Adipocyte (in vitro differentiated cells): ENCODE measurements around the gene ENOX1.

ENCODE experiments used
- DNase-seq: peaks from one replicate; pipeline ENCODE4 v3.0.0-alpha.2; 2015; ENCODE audit warnings: low read depth
- H3K27me3 ChIP-seq: replicated peaks from 2 replicates; pipeline ENCODE4 v1.7.0; 2013; ENCODE audit warnings: mild to moderate bottlenecking, low read length, moderate library complexity; ENCODE audit not compliant: control insufficient read depth, insufficient read depth
- H3K36me3 ChIP-seq: 2 replicates; pipeline ENCODE4 v1.7.0; 2013; ENCODE audit warnings: low read length, mild to moderate bottlenecking, moderate library complexity; ENCODE audit not compliant: control insufficient read depth, insufficient read depth, severe bottlenecking
- H3K4me1 ChIP-seq: 2 replicates; pipeline ENCODE4 v1.7.0; 2013; ENCODE audit warnings: mild to moderate bottlenecking, low read length, moderate library complexity; ENCODE audit not compliant: control insufficient read depth, insufficient read depth
- H3K4me3 ChIP-seq: 2 replicates; pipeline ENCODE4 v1.7.0; 2013; ENCODE audit warnings: mild to moderate bottlenecking, low read length, moderate library complexity
- H3K9ac ChIP-seq: 2 replicates; pipeline ENCODE4 v1.7.0; 2013; ENCODE audit warnings: mild to moderate bottlenecking, low read length, moderate library complexity
- H3K9me3 ChIP-seq: 2 replicates; pipeline ENCODE4 v1.7.0; 2013; ENCODE audit warnings: mild to moderate bottlenecking, low read length, moderate library complexity; ENCODE audit not compliant: control insufficient read depth

Gene ENOX1

GRCh38 chr13:43307921-43308433 is 478.8 kb downstream of the ENOX1 start:
- no peaks in the 10 kb centered on the region for H3K9me3 ChIP-seq
- no peaks in the 10 kb centered on the region for H3K27me3 ChIP-seq
- H3K9ac ChIP-seq, result no peak overlapping the region
- peak; percentile 80 for DNase-seq
- H3K36me3 ChIP-seq, result no peaks in the 10 kb centered on the region
- no peak overlapping the region for H3K4me3 ChIP-seq
- peaks cover 11% of the 10 kb centered on the region for H3K4me1 ChIP-seq

- Histone ChIP-seq H3K4me1 (peaks cover 17% of the 10 kb centered on the region), H3K36me3 (no peaks in the 10 kb centered on the region), H3K27me3 (no peaks in the 10 kb centered on the region), H3K4me3 (no peak overlapping the region), H3K9me3 (no peaks in the 10 kb centered on the region), H3K9ac (no peak overlapping the region)
- no peak for DNase-seq
These were observed 479.4 kb downstream of the ENOX1 start for GRCh38 chr13:43307221-43307920.

- DNase-seq, result no peak
- no peak overlapping the region for H3K9ac ChIP-seq
- H3K4me3 ChIP-seq, result no peak overlapping the region
- H3K9me3 ChIP-seq, result no peaks in the 10 kb centered on the region
- peaks cover 17% of the 10 kb centered on the region for H3K4me1 ChIP-seq
- no peaks in the 10 kb centered on the region for H3K36me3 ChIP-seq
- H3K27me3 ChIP-seq, result no peaks in the 10 kb centered on the region
These were observed 480.4 kb downstream of the ENOX1 start for GRCh38 chr13:43306372-43306771.

- Histone ChIP-seq H3K27me3 (no peaks in the 10 kb centered on the region), H3K36me3 (no peaks in the 10 kb centered on the region), H3K4me1 (peaks cover 21% of the 10 kb centered on the region), H3K9ac (no peak overlapping the region), H3K4me3 (no peak overlapping the region), H3K9me3 (no peaks in the 10 kb centered on the region)
- DNase-seq, result no peak
These were observed 481.4 kb downstream of the ENOX1 start for GRCh38 chr13:43305416-43305815.

- DNase-seq, result no peak
- no peaks in the 10 kb centered on the region for H3K36me3 ChIP-seq
- H3K27me3 ChIP-seq, result no peaks in the 10 kb centered on the region
- H3K4me3 ChIP-seq, result no peak overlapping the region
- H3K4me1 ChIP-seq, result peaks cover 25% of the 10 kb centered on the region
- no peaks in the 10 kb centered on the region for H3K9me3 ChIP-seq
- H3K9ac ChIP-seq, result no peak overlapping the region
These were observed 481.8 kb downstream of the ENOX1 start for GRCh38 chr13:43304945-43305344.

- DNase-seq, result no peak
- peaks cover 25% of the 10 kb centered on the region for H3K4me1 ChIP-seq
- H3K27me3 ChIP-seq, result no peaks in the 10 kb centered on the region
- H3K9me3 ChIP-seq, result no peaks in the 10 kb centered on the region
- no peak overlapping the region for H3K4me3 ChIP-seq
- H3K9ac ChIP-seq, result no peak overlapping the region
- no peaks in the 10 kb centered on the region for H3K36me3 ChIP-seq
These were observed 482.3 kb downstream of the ENOX1 start for GRCh38 chr13:43304449-43304848.

- H3K27me3 ChIP-seq, result no peaks in the 10 kb centered on the region
These were observed 483.6 kb downstream of the ENOX1 start for GRCh38 chr13:43303033-43303729.

GRCh38 chr13:43301346-43301969 is 485.3 kb downstream of the ENOX1 start:
- H3K9ac ChIP-seq, result no peak overlapping the region
- H3K9me3 ChIP-seq, result no peaks in the 10 kb centered on the region
- H3K36me3 ChIP-seq, result no peaks in the 10 kb centered on the region
- DNase-seq, result peak; percentile 56
- H3K4me3 ChIP-seq, result no peak overlapping the region
- no peaks in the 10 kb centered on the region for H3K27me3 ChIP-seq
- H3K4me1 ChIP-seq, result peaks cover 14% of the 10 kb centered on the region

More at GRCh38 chr13:43303033-43303729, 483.6 kb downstream of the ENOX1 start:
- peak; percentile 76 for DNase-seq
- H3K36me3 ChIP-seq, result no peaks in the 10 kb centered on the region
- peaks cover 23% of the 10 kb centered on the region for H3K4me1 ChIP-seq
- no peak overlapping the region for H3K4me3 ChIP-seq
- no peak overlapping the region for H3K9ac ChIP-seq
- no peaks in the 10 kb centered on the region for H3K9me3 ChIP-seq

- no peak overlapping the region for H3K4me3 ChIP-seq
- H3K27me3 ChIP-seq, result no peaks in the 10 kb centered on the region
- no peaks in the 10 kb centered on the region for H3K9me3 ChIP-seq
- peaks cover 14% of the 10 kb centered on the region for H3K4me1 ChIP-seq
- no peak overlapping the region for H3K9ac ChIP-seq
- no peaks in the 10 kb centered on the region for H3K36me3 ChIP-seq
- peak; percentile 82 for DNase-seq
These were observed 485.9 kb downstream of the ENOX1 start for GRCh38 chr13:43300865-43301264.

GRCh38 chr13:43299374-43299773 is 487.4 kb downstream of the ENOX1 start:
- Histone ChIP-seq H3K36me3 (no peaks in the 10 kb centered on the region), H3K9ac (no peak overlapping the region), H3K27me3 (no peaks in the 10 kb centered on the region), H3K4me1 (peaks cover 14% of the 10 kb centered on the region), H3K4me3 (no peak overlapping the region), H3K9me3 (no peaks in the 10 kb centered on the region)
- DNase-seq, result no peak

- no peaks in the 10 kb centered on the region for H3K27me3 ChIP-seq
- peaks cover 16% of the 10 kb centered on the region for H3K4me1 ChIP-seq
- no peak for DNase-seq
- no peak overlapping the region for H3K9ac ChIP-seq
- no peaks in the 10 kb centered on the region for H3K36me3 ChIP-seq
- no peak overlapping the region for H3K4me3 ChIP-seq
- no peaks in the 10 kb centered on the region for H3K9me3 ChIP-seq
These were observed 488.0 kb downstream of the ENOX1 start for GRCh38 chr13:43298816-43299215.
